Activated naive CD4-positive, alpha-beta T cell treated with anti-CD3 and anti-CD28 coated beads, Interleukin-2, amount 50 U/mL, for 24 hours (primary cell): ENCODE data around the gene RRP8.

ENCODE experiments used
- H3K27ac Mint-ChIP-seq: one replicate; pipeline ENCODE4 v1.8.0; 2021; ENCODE audit warnings: mild to moderate bottlenecking, mixed read lengths
- H3K27me3 Mint-ChIP-seq: one replicate; pipeline ENCODE4 v1.8.0; 2021; ENCODE audit warnings: mixed read lengths
- H3K36me3 Mint-ChIP-seq: one replicate; pipeline ENCODE4 v1.8.0; 2021; ENCODE audit warnings: mixed read lengths
- H3K4me1 Mint-ChIP-seq: one replicate; pipeline ENCODE4 v1.8.0; 2021; ENCODE audit warnings: mixed read lengths
- H3K4me3 Mint-ChIP-seq: one replicate; pipeline ENCODE4 v1.8.0; 2021; ENCODE audit warnings: mild to moderate bottlenecking, mixed read lengths
- H3K9me3 Mint-ChIP-seq: one replicate; pipeline ENCODE4 v1.8.0; 2021; ENCODE audit warnings: mixed read lengths

RRP8 gene

GRCh38 chr11:6557063-6557462 lies 46.4 kb downstream of the RRP8 start:
- no peaks in the 10 kb centered on the region for H3K4me1 Mint-ChIP-seq
- H3K27me3 Mint-ChIP-seq: no peaks in the 10 kb centered on the region
- no peak overlapping the region for H3K4me3 Mint-ChIP-seq

GRCh38 chr11:6556139-6556949 lies 47.1 kb downstream of the RRP8 start:
- Mint-ChIP-seq H3K27ac (no peak overlapping the region), H3K27me3 (no peaks in the 10 kb centered on the region)

More at GRCh38 chr11:6557063-6557462, 46.4 kb downstream of the RRP8 start:
- H3K36me3 Mint-ChIP-seq: peaks cover 6% of the 10 kb centered on the region
- no peaks in the 10 kb centered on the region for H3K9me3 Mint-ChIP-seq
- no peak overlapping the region for H3K27ac Mint-ChIP-seq

GRCh38 chr11:6554828-6555706 lies 48.3 kb downstream of the RRP8 start:
- Mint-ChIP-seq H3K36me3 (peaks cover 5% of the 10 kb centered on the region), H3K4me1 (no peaks in the 10 kb centered on the region)

More at GRCh38 chr11:6556139-6556949, 47.1 kb downstream of the RRP8 start:
- Mint-ChIP-seq H3K4me1 (no peaks in the 10 kb centered on the region), H3K9me3 (no peaks in the 10 kb centered on the region), H3K36me3 (peaks cover 5% of the 10 kb centered on the region), H3K4me3 (no peak overlapping the region)

GRCh38 chr11:6553634-6554033 lies 49.8 kb downstream of the RRP8 start:
- H3K27ac Mint-ChIP-seq: no peak overlapping the region
- H3K9me3 Mint-ChIP-seq: no peaks in the 10 kb centered on the region
- no peak overlapping the region for H3K4me3 Mint-ChIP-seq
- H3K36me3 Mint-ChIP-seq: peaks cover 1% of the 10 kb centered on the region
- H3K27me3 Mint-ChIP-seq: no peaks in the 10 kb centered on the region
- H3K4me1 Mint-ChIP-seq: no peaks in the 10 kb centered on the region

More at GRCh38 chr11:6554828-6555706, 48.3 kb downstream of the RRP8 start:
- Mint-ChIP-seq H3K9me3 (no peaks in the 10 kb centered on the region), H3K27me3 (no peaks in the 10 kb centered on the region), H3K27ac (no peak overlapping the region), H3K4me3 (no peak overlapping the region)

GRCh38 chr11:6548641-6549040 lies 54.8 kb downstream of the RRP8 start:
- H3K9me3 Mint-ChIP-seq: no peaks in the 10 kb centered on the region
- no peak overlapping the region for H3K4me3 Mint-ChIP-seq
- H3K27me3 Mint-ChIP-seq: no peaks in the 10 kb centered on the region
- H3K4me1 Mint-ChIP-seq: no peaks in the 10 kb centered on the region
- no peak overlapping the region for H3K27ac Mint-ChIP-seq
- peaks cover 4% of the 10 kb centered on the region for H3K36me3 Mint-ChIP-seq

GRCh38 chr11:6548121-6548520 lies 55.3 kb downstream of the RRP8 start:
- H3K27ac Mint-ChIP-seq: no peak overlapping the region
- peaks cover 4% of the 10 kb centered on the region for H3K36me3 Mint-ChIP-seq

GRCh38 chr11:6547177-6547576 lies 56.2 kb downstream of the RRP8 start:
- H3K4me3 Mint-ChIP-seq: no peak overlapping the region
- no peak overlapping the region for H3K27ac Mint-ChIP-seq
- H3K4me1 Mint-ChIP-seq: no peaks in the 10 kb centered on the region
- H3K36me3 Mint-ChIP-seq: peaks cover 7% of the 10 kb centered on the region
- no peaks in the 10 kb centered on the region for H3K9me3 Mint-ChIP-seq
- no peaks in the 10 kb centered on the region for H3K27me3 Mint-ChIP-seq

More at GRCh38 chr11:6548121-6548520, 55.3 kb downstream of the RRP8 start:
- Mint-ChIP-seq H3K4me1 (no peaks in the 10 kb centered on the region), H3K4me3 (no peak overlapping the region), H3K27me3 (no peaks in the 10 kb centered on the region), H3K9me3 (no peaks in the 10 kb centered on the region)

GRCh38 chr11:6546735-6547134 lies 56.7 kb downstream of the RRP8 start:
- Mint-ChIP-seq H3K36me3 (peaks cover 10% of the 10 kb centered on the region), H3K4me3 (no peak overlapping the region), H3K4me1 (no peaks in the 10 kb centered on the region), H3K9me3 (no peaks in the 10 kb centered on the region), H3K27ac (no peak overlapping the region), H3K27me3 (no peaks in the 10 kb centered on the region)

- Mint-ChIP-seq H3K9me3 (no peaks in the 10 kb centered on the region), H3K27me3 (no peaks in the 10 kb centered on the region), H3K36me3 (peaks cover 10% of the 10 kb centered on the region), H3K4me1 (no peaks in the 10 kb centered on the region), H3K27ac (no peak overlapping the region), H3K4me3 (no peak overlapping the region)
These were observed 57.4 kb downstream of the RRP8 start for GRCh38 chr11:6545917-6546605.
